T-cell (primary cell): ENCODE data around the gene RABGAP1L. TPM values are rescaled to one million over a fixed set of nuclear protein-coding genes. Genes with fewer than 3 reads are reported as not detected.

Experiments used
- ATAC-seq, 4 experiments: fragments of 200-7000 bp in 3 of 4; fragments of 150-1000 bp in 1 of 4; cut with Tn5 transposase; replicated peaks in 1 of 4; 1 replicate in 3 of 4; 2 replicates in 1 of 4; pipeline ENCODE4 v1.10.0; 2021; ENCODE audit warnings: moderate library complexity in 3 of 4, mild to moderate bottlenecking in 2 of 4, moderate number of reproducible peaks in 1 of 4
- CTCF ChIA-PET, 2 donors: fragments of 300-600 bp; sonication (Branson Sonifier 250); formaldehyde crosslinking; loops; one replicate each; lab custom pipeline; 2022; ENCODE audit warnings: antibody characterized with exemption in 2 of 2; lab: Charles Lee
- POLR2A ChIA-PET, 2 donors: fragments of 300-600 bp; sonication (Branson Sonifier 250); formaldehyde crosslinking; loops; one replicate each; lab custom pipeline; 2022; ENCODE audit warnings: antibody characterized with exemption in 2 of 2; lab: Charles Lee
- DNase-seq, 35 experiments: peaks; one replicate each; pipeline versions ENCODE4 v3.0.0 to v3.0.0-alpha.2; 2013 to 2023
- H3K27ac ChIP-seq: one replicate; pipeline ENCODE4 v1.5.1; 2013; ENCODE audit warnings: low read length
- H3K27me3 ChIP-seq, 2 experiments: replicated peaks in 1 of 2; 1 replicate in 1 of 2; 2 replicates in 1 of 2; pipeline versions ENCODE4 v1.6.1 to v1.7.0; 2013; ENCODE audit warnings: low read length in 1 of 2, mixed read lengths in 1 of 2; ENCODE audit not compliant: control insufficient read depth in 2 of 2, insufficient read depth in 2 of 2; ENCODE audit errors: extremely low read depth in 1 of 2
- H3K36me3 ChIP-seq, 2 donors: 1 replicate in 1 of 2; 2 replicates in 1 of 2; pipeline versions ENCODE4 v1.6.1 to v1.7.0; 2013; ENCODE audit warnings: low read length in 1 of 2; ENCODE audit not compliant: control insufficient read depth in 2 of 2, insufficient read depth in 1 of 2; ENCODE audit errors: extremely low read depth in 1 of 2
- H3K4me1 ChIP-seq, 2 experiments: 1 replicate in 1 of 2; 2 replicates in 1 of 2; pipeline versions ENCODE4 v1.6.1 to v1.7.0; 2013; ENCODE audit warnings: low read length in 2 of 2, mixed read lengths in 1 of 2; ENCODE audit not compliant: insufficient read depth in 2 of 2, control insufficient read depth in 1 of 2; ENCODE audit errors: extremely low read depth in 1 of 2
- H3K4me3 ChIP-seq, 2 donors: 1 replicate in 1 of 2; 2 replicates in 1 of 2; pipeline versions ENCODE4 v1.5.1 to v1.7.0; 2013; ENCODE audit warnings: mild to moderate bottlenecking in 2 of 2, low read length in 1 of 2, moderate library complexity in 1 of 2; ENCODE audit not compliant: control insufficient read depth in 1 of 2; ENCODE audit errors: extremely low read depth in 1 of 2
- H3K9me3 ChIP-seq: 2 replicates; pipeline ENCODE4 v1.7.0; 2013
- H3K27ac Mint-ChIP-seq, 2 donors: one replicate each; pipeline ENCODE4 v1.8.0; 2020 to 2021; ENCODE audit warnings: mild to moderate bottlenecking in 2 of 2, mixed read lengths in 2 of 2
- H3K27me3 Mint-ChIP-seq, 2 donors: one replicate each; pipeline ENCODE4 v1.8.0; 2021 to 2022; ENCODE audit warnings: mixed read lengths in 2 of 2
- H3K36me3 Mint-ChIP-seq: one replicate; pipeline ENCODE4 v1.8.0; 2021; ENCODE audit warnings: mixed read lengths
- H3K4me1 Mint-ChIP-seq, 3 donors: one replicate each; pipeline ENCODE4 v1.8.0; 2020 to 2022; ENCODE audit warnings: mixed read lengths in 3 of 3, mild to moderate bottlenecking in 1 of 3
- H3K4me3 Mint-ChIP-seq, 3 donors: one replicate each; pipeline ENCODE4 v1.8.0; 2020 to 2022; ENCODE audit warnings: mild to moderate bottlenecking in 3 of 3, mixed read lengths in 3 of 3, moderate library complexity in 3 of 3
- H3K9me3 Mint-ChIP-seq, 3 donors: one replicate each; pipeline ENCODE4 v1.8.0; 2020 to 2022; ENCODE audit warnings: mixed read lengths in 3 of 3
- WGBS: methylation state at CpG from one replicate; pipeline ENCODE4 v1.1.5; 2013; ENCODE audit warnings: missing lambda C conversion rate; ENCODE audit not compliant: insufficient coverage; 5-methylcytosine and 5-hydroxymethylcytosine counted together
- total RNA-seq, 35 experiments: library from RNA in 6 of 35; stranded (reverse) in 6 of 35; fragments of 120-200 nt in 1 of 35; gene quantifications; one replicate each; pipeline versions ENCODE4 v1.2.1 to v1.2.4 and lab custom pipeline; 2013 to 2026

The RABGAP1L gene
- total RNA-seq, 5 donors from 2014 or later (not counting 1 experiment from before 2014, with no cell fraction given), result 75.0 to 108 (median 82.3) TPM

- H3K4me1 Mint-ChIP-seq, result peaks cover 66 to 71% (median 67%) of the 10 kb centered on the region in 3 donors
Measured at GRCh38 chr1:174964972-174965361, 805.6 kb downstream of the RABGAP1L start.

DNA sequence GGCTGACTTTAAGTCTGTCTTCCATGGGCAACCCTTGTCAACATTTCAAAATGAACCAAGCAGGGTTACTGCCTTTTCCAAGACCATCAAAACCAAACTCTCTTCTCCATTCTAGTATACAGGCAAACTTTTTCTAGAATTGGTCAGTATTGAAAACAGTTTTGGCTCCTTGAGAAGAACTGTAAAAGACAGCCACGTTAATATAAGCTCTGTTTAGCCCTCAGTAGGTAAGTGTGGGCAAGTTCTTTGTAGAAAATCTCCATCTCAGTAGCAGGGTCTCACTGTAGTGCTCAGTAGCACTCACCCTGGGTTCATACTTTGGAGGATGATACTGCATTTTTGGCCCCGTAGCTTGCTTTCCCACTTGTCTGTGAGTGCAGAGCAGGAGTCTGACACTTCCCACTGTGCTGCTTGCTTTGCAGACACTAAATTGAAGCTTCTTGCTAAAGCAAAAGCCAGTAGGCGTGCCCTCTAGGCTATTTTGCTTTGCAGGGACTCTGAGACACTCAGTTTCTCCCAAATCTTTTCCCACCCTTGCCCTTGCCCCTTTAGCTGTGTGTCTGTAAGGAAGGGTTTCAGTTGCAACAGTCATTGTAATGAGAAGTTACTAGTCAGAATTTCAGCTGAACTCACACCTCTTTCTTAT is 806.2 kb downstream of the RABGAP1L start:
- Mint-ChIP-seq H3K27ac (peak overlapping the region; percentile 91 to 99), H3K27me3 (no peaks in the 10 kb centered on the region), H3K4me3 (peak overlapping the region; percentile 70 to 91 (median 83)), H3K9me3 (no peaks in the 10 kb centered on the region), H3K36me3 (peaks cover 9% of the 10 kb centered on the region), H3K4me1 (peaks cover 71 to 75% (median 72%) of the 10 kb centered on the region in 3 donors)
- CTCF ChIA-PET, result interaction anchor here (0.6 to 2.3 kb wide), 9 partner anchors 9 to 58 kb away, joined by 3 to 13 read pairs (median 4); partner anchors contain the start of gene MRPS14 (in 1 of the 2)
- peak overlapping the region; percentile 81 for H3K27ac ChIP-seq
- H3K4me1 ChIP-seq, result peaks cover 35 to 59% of the 10 kb centered on the region in 2 experiments
- peak in 14 of 35 experiments; percentile 2 to 54 (median 30) for DNase-seq
- whole genome bisulfite sequencing, result 0% methylated on average over 2 of the region's 3 CpGs
- peak in 1 of 4 experiments; percentile 8 for ATAC-seq
- no peaks in the 10 kb centered on the region for H3K36me3 ChIP-seq
- no peaks in the 10 kb centered on the region for H3K27me3 ChIP-seq
- peak overlapping the region; percentile 34 to 66 for H3K4me3 ChIP-seq
- H3K9me3 ChIP-seq, result no peaks in the 10 kb centered on the region
- POLR2A ChIA-PET, result interaction anchor here (0.7 to 5.9 kb wide), 8 partner anchors 8 to 166 kb away, joined by 3 to 58 read pairs (median 4); partner anchors contain the start of gene CACYBP (in 2 of the 2)

More at GRCh38 chr1:174964972-174965361, 805.6 kb downstream of the RABGAP1L start:
- H3K27ac ChIP-seq, result peak overlapping the region; percentile 81
- Mint-ChIP-seq H3K4me3 (peak overlapping the region; percentile 70 to 91 (median 83)), H3K27me3 (no peaks in the 10 kb centered on the region), H3K27ac (peak overlapping the region; percentile 91 to 99), H3K9me3 (no peaks in the 10 kb centered on the region), H3K36me3 (peaks cover 6% of the 10 kb centered on the region)
- peaks cover 35 to 54% of the 10 kb centered on the region in 2 experiments for H3K4me1 ChIP-seq
- WGBS, result 0% methylated on average over 1 of the region's 1 CpG
- H3K9me3 ChIP-seq, result no peaks in the 10 kb centered on the region
- ChIA-PET POLR2A (interaction anchor here (1.0 to 5.9 kb wide), 5 partner anchors 24 to 165 kb away, joined by 3 to 58 read pairs (median 7); partner anchors contain the start of gene CACYBP (in 2 of the 2)), CTCF (interaction anchor here in 1 of 2 donors (1.3 to 1.9 kb wide), 4 partner anchors 15 to 165 kb away, joined by 4 to 13 read pairs (median 7); no protein-coding TSS in a partner anchor)
- H3K27me3 ChIP-seq, result no peaks in the 10 kb centered on the region
- ATAC-seq (peak; percentile 25 to 49 (median 34)), DNase-seq (peak in 23 of 35 experiments; percentile 5 to 69 (median 31))
- H3K36me3 ChIP-seq, result no peaks in the 10 kb centered on the region
- peak overlapping the region; percentile 34 to 66 for H3K4me3 ChIP-seq

- WGBS, result no CpG with 5 or more reads among the region's 1 CpG
- Histone ChIP-seq H3K36me3 (no peaks in the 10 kb centered on the region), H3K4me1 (peaks cover 35 to 65% of the 10 kb centered on the region in 2 experiments), H3K27me3 (no peaks in the 10 kb centered on the region), H3K4me3 (peak overlapping the region; percentile 34 to 66), H3K27ac (peak overlapping the region; percentile 81), H3K9me3 (no peaks in the 10 kb centered on the region)
- CTCF ChIA-PET, result interaction anchor here (0.6 to 2.3 kb wide), 8 partner anchors 10 to 57 kb away, joined by 3 to 13 read pairs (median 4); partner anchors contain the start of gene MRPS14 (in 1 of the 2)
- H3K36me3 Mint-ChIP-seq, result peaks cover 9% of the 10 kb centered on the region
- H3K4me1 Mint-ChIP-seq, result peaks cover 70 to 73% (median 73%) of the 10 kb centered on the region in 3 donors
- POLR2A ChIA-PET, result interaction anchor here (0.7 to 5.9 kb wide), 8 partner anchors 9 to 166 kb away, joined by 3 to 58 read pairs (median 4); partner anchors contain the start of gene CACYBP (in 2 of the 2)
- H3K27me3 Mint-ChIP-seq, result no peaks in the 10 kb centered on the region
- ATAC-seq (no peak), DNase-seq (no peak)
- no peaks in the 10 kb centered on the region for H3K9me3 Mint-ChIP-seq
- H3K4me3 Mint-ChIP-seq, result peak overlapping the region; percentile 70 to 91 (median 83)
- H3K27ac Mint-ChIP-seq, result peak overlapping the region; percentile 91 to 99
Measured at GRCh38 chr1:174966008-174966572, 806.8 kb downstream of the RABGAP1L start.

GRCh38 chr1:174967845-174968705 is 808.8 kb downstream of the RABGAP1L start:
- POLR2A ChIA-PET, result interaction anchor here (0.6 to 5.9 kb wide), 10 partner anchors 12 to 1155 kb away, joined by 3 to 58 read pairs (median 4); partner anchors contain the start of gene CACYBP (in 2 of the 2)
- H3K4me1 ChIP-seq, result peaks cover 44 to 75% of the 10 kb centered on the region in 2 experiments

DNA sequence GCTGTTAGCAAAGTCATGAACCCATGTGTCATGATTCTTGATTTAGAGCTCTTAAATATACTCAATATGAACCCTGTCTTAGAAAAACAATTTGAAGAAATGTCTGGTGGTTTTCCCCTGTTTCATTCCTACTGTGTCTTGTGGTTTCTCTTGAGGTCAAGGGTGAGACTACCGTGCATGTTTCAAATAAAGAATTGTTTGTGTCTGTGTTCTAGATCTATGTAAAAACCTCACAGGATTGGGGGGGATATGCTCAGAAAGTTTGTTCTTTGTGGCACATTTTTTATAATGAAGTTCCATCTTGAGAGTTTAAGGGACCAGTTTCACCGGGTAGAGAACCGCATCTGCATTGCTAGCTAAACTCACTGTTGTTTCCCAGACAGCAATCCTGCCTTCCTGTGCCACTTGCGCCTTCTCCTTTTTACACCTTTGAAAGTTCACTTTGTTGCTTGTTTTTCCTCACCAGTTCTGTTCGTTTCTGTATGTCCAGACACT is 809.5 kb downstream of the RABGAP1L start:
- Histone ChIP-seq H3K9me3 (no peaks in the 10 kb centered on the region), H3K4me3 (peak overlapping the region in 1 of 2 donors; percentile 13), H3K4me1 (peaks cover 44 to 69% of the 10 kb centered on the region in 2 experiments), H3K27me3 (no peaks in the 10 kb centered on the region), H3K36me3 (peaks cover 2 to 4% of the 10 kb centered on the region in 2 donors), H3K27ac (peak overlapping the region; percentile 81)
- H3K4me1 Mint-ChIP-seq, result peaks cover 78 to 82% (median 79%) of the 10 kb centered on the region in 3 donors
- CTCF ChIA-PET, result interaction anchor here (0.6 to 1.8 kb wide), 11 partner anchors 11 to 54 kb away, joined by 3 to 12 read pairs (median 3); partner anchors contain the start of genes CACYBP (in 1 of the 2) and MRPS14 (in 1 of the 2)
- WGBS, result 4% methylated on average over 4 of the region's 5 CpGs
- no peaks in the 10 kb centered on the region for H3K9me3 Mint-ChIP-seq
- H3K4me3 Mint-ChIP-seq, result peak overlapping the region; percentile 70 to 75 (median 74)
- DNase-seq (peak in 25 of 35 experiments; percentile 8 to 87 (median 34)), ATAC-seq (peak; percentile 68 to 74 (median 71))
- H3K27me3 Mint-ChIP-seq, result no peaks in the 10 kb centered on the region
- POLR2A ChIA-PET, result interaction anchor here (0.6 to 5.9 kb wide), 9 partner anchors 11 to 1156 kb away, joined by 3 to 58 read pairs (median 5); partner anchors contain the start of gene CACYBP (in 2 of the 2)
- peak overlapping the region; percentile 93 to 95 for H3K27ac Mint-ChIP-seq
- peaks cover 26% of the 10 kb centered on the region for H3K36me3 Mint-ChIP-seq

More at GRCh38 chr1:174967845-174968705, 808.8 kb downstream of the RABGAP1L start:
- Histone ChIP-seq H3K36me3 (peaks cover 0 to 4% of the 10 kb centered on the region in 2 donors), H3K27ac (peak overlapping the region; percentile 81), H3K4me3 (no peak overlapping the region), H3K9me3 (no peaks in the 10 kb centered on the region), H3K27me3 (no peaks in the 10 kb centered on the region)
- no CpG with 5 or more reads among the region's 4 CpGs for WGBS
- Mint-ChIP-seq H3K27ac (peak overlapping the region; percentile 93 to 95), H3K9me3 (no peaks in the 10 kb centered on the region), H3K36me3 (peaks cover 23% of the 10 kb centered on the region), H3K4me1 (peaks cover 84 to 88% (median 85%) of the 10 kb centered on the region in 3 donors), H3K27me3 (no peaks in the 10 kb centered on the region), H3K4me3 (peak overlapping the region; percentile 70 to 75 (median 74))
- ATAC-seq (peak; percentile 19 to 33 (median 23)), DNase-seq (peak in 3 of 35 experiments; percentile 5 to 61 (median 7))
- CTCF ChIA-PET, result interaction anchor here (0.6 to 2.3 kb wide), 15 partner anchors 12 to 196 kb away, joined by 3 to 12 read pairs (median 3); partner anchors contain the start of genes CACYBP (in 1 of the 2) and MRPS14 (in 1 of the 2)
